ENCODE measurements around the gene ITPRID2. TPM values are rescaled to one million over a fixed set of nuclear protein-coding genes. Genes with fewer than 3 reads are reported as not detected.

ITPRID2 gene
- total and polyA plus RNA-seq, 4 donors = 59.5 to 167 (median 112) TPM

DNA sequence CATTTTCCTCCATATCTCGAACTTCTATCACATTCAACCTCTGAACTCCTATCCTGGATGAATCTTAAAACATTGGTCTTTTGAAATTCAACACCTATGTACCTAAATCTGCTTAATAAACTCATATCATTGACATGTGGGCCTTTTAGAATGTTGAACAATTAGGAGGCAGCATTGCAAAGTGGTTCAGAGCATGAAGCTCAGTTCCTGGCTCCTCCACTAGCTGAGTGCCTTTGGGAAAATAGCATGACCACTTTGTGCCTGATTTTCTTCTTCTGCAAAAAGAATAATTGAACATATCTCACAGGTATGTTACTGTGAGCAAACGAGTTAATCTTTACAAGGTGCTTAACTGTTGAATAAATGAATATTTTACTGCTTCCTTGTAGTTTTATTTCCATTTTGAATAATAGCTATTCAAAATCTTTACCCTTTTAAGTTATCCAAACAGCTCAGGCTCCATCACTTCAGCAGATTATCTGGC, 14.3 kb upstream of the ITPRID2 start:
- WGBS, 2 donors = 74 to 81% methylated on average over 2 of the region's 2 CpGs
- no peak overlapping the region for H3K4me3 ChIP-seq
- no peaks in the 10 kb centered on the region for H3K9me3 ChIP-seq (ENCODE audit: control insufficient read depth in 4 of 4, insufficient read depth in 3 of 4, low read length in 3 of 4)
- ATAC-seq (ENCODE audit: insufficient read depth, low FRiP score) (no peak), DNase-seq (no peak)
- TF ChIP-seq, protein P1, sequence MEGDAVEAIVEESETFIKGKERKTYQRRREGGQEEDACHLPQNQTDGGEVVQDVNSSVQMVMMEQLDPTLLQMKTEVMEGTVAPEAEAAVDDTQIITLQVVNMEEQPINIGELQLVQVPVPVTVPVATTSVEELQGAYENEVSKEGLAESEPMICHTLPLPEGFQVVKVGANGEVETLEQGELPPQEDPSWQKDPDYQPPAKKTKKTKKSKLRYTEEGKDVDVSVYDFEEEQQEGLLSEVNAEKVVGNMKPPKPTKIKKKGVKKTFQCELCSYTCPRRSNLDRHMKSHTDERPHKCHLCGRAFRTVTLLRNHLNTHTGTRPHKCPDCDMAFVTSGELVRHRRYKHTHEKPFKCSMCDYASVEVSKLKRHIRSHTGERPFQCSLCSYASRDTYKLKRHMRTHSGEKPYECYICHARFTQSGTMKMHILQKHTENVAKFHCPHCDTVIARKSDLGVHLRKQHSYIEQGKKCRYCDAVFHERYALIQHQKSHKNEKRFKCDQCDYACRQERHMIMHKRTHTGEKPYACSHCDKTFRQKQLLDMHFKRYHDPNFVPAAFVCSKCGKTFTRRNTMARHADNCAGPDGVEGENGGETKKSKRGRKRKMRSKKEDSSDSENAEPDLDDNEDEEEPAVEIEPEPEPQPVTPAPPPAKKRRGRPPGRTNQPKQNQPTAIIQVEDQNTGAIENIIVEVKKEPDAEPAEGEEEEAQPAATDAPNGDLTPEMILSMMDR (IDR thresholded peaks at IDR 0.05; ENCODE audit: control extremely low read depth, extremely low read depth) = no peak
- H3K27me3 ChIP-seq (ENCODE audit: control insufficient read depth in 3 of 3, insufficient read depth in 3 of 3, low read length in 2 of 3) = no peaks in the 10 kb centered on the region
- peaks cover 0 to 2% (median 0%) of the 10 kb centered on the region in 5 donors for H3K4me1 ChIP-seq (ENCODE audit: control insufficient read depth in 5 of 5, insufficient read depth in 5 of 5, low read length in 5 of 5)
- H3K27ac ChIP-seq (ENCODE audit: low read depth in 1 of 2, low read length in 1 of 2) = no peak overlapping the region
- H3K36me3 ChIP-seq (ENCODE audit: control insufficient read depth in 4 of 4, insufficient read depth in 4 of 4, low read length in 4 of 4) = no peaks in the 10 kb centered on the region
- H3K9ac ChIP-seq (ENCODE audit: insufficient read depth in 1 of 2, low read length in 2 of 2) = no peak overlapping the region

DNA sequence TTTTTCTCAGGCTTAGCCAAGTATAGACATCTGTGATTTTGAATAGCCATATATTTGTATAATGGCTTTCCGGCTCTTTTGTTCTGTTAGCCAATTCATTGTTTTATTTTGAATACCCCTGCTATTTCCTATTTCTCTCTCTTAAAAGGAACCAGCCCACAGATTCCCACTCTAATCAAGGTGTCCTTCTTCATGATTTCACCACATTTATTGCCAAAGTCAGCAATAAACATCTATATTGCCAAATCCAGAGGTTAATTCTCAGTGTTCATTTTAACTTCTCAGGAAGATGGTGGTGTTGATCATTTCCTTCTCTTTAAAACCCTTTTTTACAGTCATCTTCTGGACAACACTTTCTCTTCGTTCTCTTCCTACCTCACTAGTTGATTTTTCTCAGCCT, 13.1 kb upstream of the ITPRID2 start:
- Histone ChIP-seq H3K9ac (ENCODE audit: insufficient read depth in 1 of 2, low read length in 2 of 2) (no peak overlapping the region), H3K4me3 (no peak overlapping the region), H3K4me1 (ENCODE audit: control insufficient read depth in 5 of 5, insufficient read depth in 5 of 5, low read length in 5 of 5) (peaks cover 0 to 2% (median 0%) of the 10 kb centered on the region in 5 donors), H3K27me3 (ENCODE audit: control insufficient read depth in 3 of 3, insufficient read depth in 3 of 3, low read length in 2 of 3) (no peaks in the 10 kb centered on the region), H3K9me3 (ENCODE audit: control insufficient read depth in 4 of 4, insufficient read depth in 3 of 4, low read length in 3 of 4) (no peaks in the 10 kb centered on the region), H3K36me3 (ENCODE audit: control insufficient read depth in 4 of 4, insufficient read depth in 4 of 4, low read length in 4 of 4) (no peaks in the 10 kb centered on the region), H3K27ac (ENCODE audit: low read depth in 1 of 2, low read length in 1 of 2) (no peak overlapping the region)
- DNase-seq (no peak), ATAC-seq (ENCODE audit: insufficient read depth, low FRiP score) (no peak)
- WGBS, 2 donors = 13 to 36% methylated on average over 2 of the region's 2 CpGs
- TF ChIP-seq, protein P1 (IDR thresholded peaks at IDR 0.05; ENCODE audit: control extremely low read depth, extremely low read depth) = no peak

DNA sequence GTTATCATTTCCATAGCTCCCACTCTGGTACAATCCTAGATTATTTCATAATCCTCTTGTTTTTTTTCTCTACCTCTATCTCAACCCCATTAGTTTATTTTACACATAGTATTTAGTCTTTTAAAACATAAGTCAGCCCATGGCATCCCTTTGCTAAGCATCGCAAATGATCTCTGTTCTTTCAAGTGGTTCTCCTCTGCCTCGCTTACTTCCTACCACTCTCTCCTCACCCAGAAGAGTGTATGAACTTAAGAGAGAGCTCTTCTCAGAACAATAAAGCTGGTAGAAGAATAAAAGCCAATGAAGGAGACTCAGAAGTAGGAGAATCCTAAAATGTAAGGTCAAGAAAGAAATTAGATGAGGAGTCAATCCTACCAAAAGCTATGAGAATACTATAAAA, 12.2 kb upstream of the ITPRID2 start:
- Histone ChIP-seq H3K9me3 (ENCODE audit: control insufficient read depth in 4 of 4, insufficient read depth in 3 of 4, low read length in 3 of 4) (no peaks in the 10 kb centered on the region), H3K4me3 (no peak overlapping the region), H3K27ac (ENCODE audit: low read depth in 1 of 2, low read length in 1 of 2) (no peak overlapping the region), H3K36me3 (ENCODE audit: control insufficient read depth in 4 of 4, insufficient read depth in 4 of 4, low read length in 4 of 4) (no peaks in the 10 kb centered on the region), H3K27me3 (ENCODE audit: control insufficient read depth in 3 of 3, insufficient read depth in 3 of 3, low read length in 2 of 3) (no peaks in the 10 kb centered on the region), H3K9ac (ENCODE audit: insufficient read depth in 1 of 2, low read length in 2 of 2) (no peak overlapping the region), H3K4me1 (ENCODE audit: control insufficient read depth in 5 of 5, insufficient read depth in 5 of 5, low read length in 5 of 5) (peaks cover 0 to 2% (median 0%) of the 10 kb centered on the region in 5 donors)
- TF ChIP-seq, protein P1 (IDR thresholded peaks at IDR 0.05; ENCODE audit: control extremely low read depth, extremely low read depth) = no peak
- no peak for ATAC-seq (ENCODE audit: insufficient read depth, low FRiP score)
- DNase-seq = no peak
- 93 to 96% methylated on average over 2 of the region's 2 CpGs for WGBS, 2 donors

Data from lung (tissue), 12 donors.